ENCODE results near the gene NAT8L. TPM values are rescaled to one million over a fixed set of nuclear protein-coding genes. Genes with fewer than 3 reads are reported as not detected.
"Not testable (repeated sequence)": the region's sequence is repeated elsewhere in the genome, so short reads cannot be mapped to it uniquely, and the experiment has no call there.

The NAT8L gene
- total RNA-seq, 4 donors from 2014 or later, result under 0.01 to 0.45 (median 0.20) TPM

GRCh38 chr4:2024683-2025082 is 34.4 kb upstream of the NAT8L start:
- Histone ChIP-seq H3K4me1 (no peaks in the 10 kb centered on the region), H3K27ac (replicated peaks in 1 of 4) (no peak overlapping the region), H3K9me3 (no peaks in the 10 kb centered on the region), H3K27me3 (peaks cover 0 to 52% (median 6%) of the 10 kb centered on the region in 4 donors), H3K4me3 (no peak overlapping the region), H3K36me3 (no peaks in the 10 kb centered on the region)
- intact Hi-C loops (cut with DNase I), result no loop called here
- TF ChIP-seq, protein P1, sequence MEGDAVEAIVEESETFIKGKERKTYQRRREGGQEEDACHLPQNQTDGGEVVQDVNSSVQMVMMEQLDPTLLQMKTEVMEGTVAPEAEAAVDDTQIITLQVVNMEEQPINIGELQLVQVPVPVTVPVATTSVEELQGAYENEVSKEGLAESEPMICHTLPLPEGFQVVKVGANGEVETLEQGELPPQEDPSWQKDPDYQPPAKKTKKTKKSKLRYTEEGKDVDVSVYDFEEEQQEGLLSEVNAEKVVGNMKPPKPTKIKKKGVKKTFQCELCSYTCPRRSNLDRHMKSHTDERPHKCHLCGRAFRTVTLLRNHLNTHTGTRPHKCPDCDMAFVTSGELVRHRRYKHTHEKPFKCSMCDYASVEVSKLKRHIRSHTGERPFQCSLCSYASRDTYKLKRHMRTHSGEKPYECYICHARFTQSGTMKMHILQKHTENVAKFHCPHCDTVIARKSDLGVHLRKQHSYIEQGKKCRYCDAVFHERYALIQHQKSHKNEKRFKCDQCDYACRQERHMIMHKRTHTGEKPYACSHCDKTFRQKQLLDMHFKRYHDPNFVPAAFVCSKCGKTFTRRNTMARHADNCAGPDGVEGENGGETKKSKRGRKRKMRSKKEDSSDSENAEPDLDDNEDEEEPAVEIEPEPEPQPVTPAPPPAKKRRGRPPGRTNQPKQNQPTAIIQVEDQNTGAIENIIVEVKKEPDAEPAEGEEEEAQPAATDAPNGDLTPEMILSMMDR (IDR thresholded peaks at IDR 0.05), result no peak
- TF ChIP-seq POLR2A (IDR thresholded peaks at IDR 0.05; ENCODE audit: low read depth), result no peak
- no peak for TF ChIP-seq POLR2AphosphoS5 (IDR thresholded peaks at IDR 0.05)
- no peak for TF ChIP-seq EP300 (IDR thresholded peaks at IDR 0.05)
- DNase-seq (ENCODE audit: extremely low spot score), result no peak

DNA sequence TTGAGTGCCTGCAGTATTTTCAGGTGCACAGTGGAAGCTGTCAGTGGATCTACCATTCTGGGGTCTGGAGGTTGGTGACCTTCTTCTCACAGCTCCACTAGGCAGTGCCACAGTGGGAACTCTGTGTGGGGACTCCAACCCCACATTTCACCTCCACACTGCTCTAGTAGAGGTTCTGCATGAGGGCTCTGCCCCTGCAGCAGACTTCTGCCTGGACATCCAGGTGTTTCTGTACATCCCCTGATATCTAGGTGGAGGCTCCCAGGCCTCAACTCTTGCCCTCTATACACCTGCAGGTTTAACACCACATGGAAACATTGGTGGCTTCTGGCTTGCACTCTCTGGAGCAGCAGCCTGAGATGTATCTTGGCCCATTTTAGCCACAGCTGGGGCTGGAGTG is 33.3 kb upstream of the NAT8L start:
- intact Hi-C loops (cut with DNase I), result no loop called here
- DNase-seq (ENCODE audit: extremely low spot score), result peak; percentile 42
- peaks cover 0 to 50% (median 7%) of the 10 kb centered on the region in 4 donors for H3K27me3 ChIP-seq
- no peak overlapping the region for H3K27ac ChIP-seq (replicated peaks in 1 of 4)
- H3K9me3 ChIP-seq, result no peaks in the 10 kb centered on the region
- no peak overlapping the region for H3K4me3 ChIP-seq
- H3K36me3 ChIP-seq, result no peaks in the 10 kb centered on the region
- TF ChIP-seq EP300 (IDR thresholded peaks at IDR 0.05) (no peak), POLR2A (IDR thresholded peaks at IDR 0.05; ENCODE audit: low read depth) (no peak), POLR2AphosphoS5 (IDR thresholded peaks at IDR 0.05) (no peak)
- TF ChIP-seq, protein P1 (IDR thresholded peaks at IDR 0.05), result no peak
- no peaks in the 10 kb centered on the region for H3K4me1 ChIP-seq

GRCh38 chr4:2027120-2027519 is 32.0 kb upstream of the NAT8L start:
- intact Hi-C loops (cut with DNase I); DNase-seq (ENCODE audit: extremely low spot score); H3K4me1 ChIP-seq; H3K27ac ChIP-seq (replicated peaks in 1 of 4); H3K4me3 ChIP-seq; H3K36me3 ChIP-seq; H3K9me3 ChIP-seq: not testable (repeated sequence)
- H3K27me3 ChIP-seq, result peaks cover 0 to 41% (median 3%) of the 10 kb centered on the region in 4 donors
- WGBS, result 84% methylated on average over 4 of the region's 4 CpGs

DNA sequence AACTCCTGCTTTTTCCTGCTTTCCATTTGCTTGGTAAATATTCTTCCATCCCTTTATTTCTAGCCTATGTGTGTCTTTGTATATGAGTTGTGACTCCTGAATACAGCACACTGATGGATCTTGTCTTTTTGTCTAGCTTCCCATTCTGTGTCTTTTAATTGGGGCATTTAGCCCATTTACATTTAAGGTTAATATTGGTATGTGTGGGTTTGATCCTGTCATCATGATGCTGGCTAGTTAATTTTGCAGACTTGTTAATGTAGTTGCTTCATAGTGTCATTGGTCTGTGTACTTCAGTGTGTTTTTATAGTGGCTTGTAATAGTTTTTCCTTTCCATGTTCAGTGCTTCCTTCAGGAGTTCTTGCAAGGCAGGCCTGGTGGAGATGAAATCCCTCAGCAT is 28.0 kb upstream of the NAT8L start:
- intact Hi-C loops (cut with DNase I); H3K36me3 ChIP-seq; H3K4me1 ChIP-seq; DNase-seq (ENCODE audit: extremely low spot score); H3K27ac ChIP-seq (replicated peaks in 1 of 4); H3K9me3 ChIP-seq; H3K4me3 ChIP-seq: not testable (repeated sequence)
- peaks cover 0 to 29% (median 3%) of the 10 kb centered on the region in 4 donors for H3K27me3 ChIP-seq

DNA sequence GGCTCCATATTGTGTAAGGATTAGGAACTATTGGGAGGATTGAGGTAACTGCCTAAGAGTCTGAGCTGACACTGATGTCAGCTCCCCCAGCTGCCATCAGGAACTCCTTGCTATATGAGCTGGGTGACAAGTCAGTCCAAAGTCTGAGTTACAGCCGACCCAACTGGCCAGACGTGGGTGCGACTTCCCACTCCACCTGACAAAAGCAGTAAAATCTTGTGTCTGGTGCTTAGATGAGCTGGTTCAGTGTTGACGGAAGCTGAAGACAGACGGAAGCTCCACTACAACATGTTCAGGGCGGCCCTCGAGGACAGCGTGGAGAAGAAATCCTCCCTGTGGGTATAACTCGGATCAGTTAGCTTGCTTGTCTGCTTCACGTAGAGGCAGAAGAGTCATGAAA is 22.8 kb upstream of the NAT8L start:
- intact Hi-C loops (cut with DNase I), result no loop called here
- no peak for DNase-seq (ENCODE audit: extremely low spot score)
- no peak for TF ChIP-seq POLR2AphosphoS5 (IDR thresholded peaks at IDR 0.05)
- TF ChIP-seq, protein P1 (IDR thresholded peaks at IDR 0.05), result no peak
- TF ChIP-seq EP300 (IDR thresholded peaks at IDR 0.05), result no peak
- no peak for TF ChIP-seq POLR2A (IDR thresholded peaks at IDR 0.05; ENCODE audit: low read depth)
- Histone ChIP-seq H3K4me1 (peaks cover 9 to 13% (median 12%) of the 10 kb centered on the region in 4 donors), H3K36me3 (no peaks in the 10 kb centered on the region), H3K4me3 (no peak overlapping the region), H3K27ac (replicated peaks in 1 of 4) (no peak overlapping the region), H3K27me3 (peaks cover 4 to 43% (median 18%) of the 10 kb centered on the region in 4 donors), H3K9me3 (no peaks in the 10 kb centered on the region)
- 90% methylated on average over 9 of the region's 10 CpGs for WGBS

GRCh38 chr4:2036866-2037265 is 22.3 kb upstream of the NAT8L start:
- H3K4me3 ChIP-seq, result no peak overlapping the region
- peaks cover 13 to 18% (median 17%) of the 10 kb centered on the region in 4 donors for H3K4me1 ChIP-seq
- WGBS, result 70% methylated on average over 7 of the region's 7 CpGs
- H3K27ac ChIP-seq (replicated peaks in 1 of 4), result no peak overlapping the region
- no peaks in the 10 kb centered on the region for H3K9me3 ChIP-seq
- TF ChIP-seq POLR2AphosphoS5 (IDR thresholded peaks at IDR 0.05), result no peak
- TF ChIP-seq, protein P1 (IDR thresholded peaks at IDR 0.05), result no peak
- TF ChIP-seq EP300 (IDR thresholded peaks at IDR 0.05), result no peak
- TF ChIP-seq POLR2A (IDR thresholded peaks at IDR 0.05; ENCODE audit: low read depth), result no peak
- H3K36me3 ChIP-seq, result no peaks in the 10 kb centered on the region
- no peak for DNase-seq (ENCODE audit: extremely low spot score)
- peaks cover 4 to 49% (median 23%) of the 10 kb centered on the region in 4 donors for H3K27me3 ChIP-seq
- intact Hi-C loops (cut with DNase I), result no loop called here

Measured in esophagus muscularis mucosa (tissue), 4 donors.